HCT116 (cell line): ENCODE data around the gene COL26A1. TPM values are rescaled to one million over a fixed set of nuclear protein-coding genes. Genes with fewer than 3 reads are reported as not detected.

Experiments used
- ATAC-seq: fragments of 200-7000 bp; cut with Tn5 transposase; 2 replicates; pipeline ENCODE4 v1.9.1; 2020; ENCODE audit warnings: mild to moderate bottlenecking, moderate library complexity
- BruUV-seq: library from RNA; stranded (reverse); fragments of 400-500 nt; replicated peaks from 2 replicates; lab custom pipeline; 2021; lab: Mats Ljungman, UMichigan
- CTCF ChIA-PET: fragments of 300-600 bp; sonication (Branson Sonifier 250); formaldehyde crosslinking; loops from one replicate; lab custom pipeline; 2021; ENCODE audit warnings: antibody characterized with exemption; lab: Charles Lee
- POLR2A ChIA-PET: fragments of 300-600, 350-600 bp; sonication (Branson Sonifier 250); formaldehyde crosslinking; loops from one replicate; lab custom pipeline; 2021; ENCODE audit warnings: antibody characterized with exemption; lab: Charles Lee
- RAD21 ChIA-PET, 2 experiments: fragments of 300-600 bp; sonication (Branson Sonifier 250); formaldehyde crosslinking; loops; one replicate each; lab custom pipeline; 2023; ENCODE audit warnings: low total read pairs in 2 of 2; ENCODE audit not compliant: uncharacterized antibody in 2 of 2, unreplicated experiment in 2 of 2, low non-redundant PET in 1 of 2; lab: Charles Lee
- DNase-seq: peaks from one replicate; pipeline ENCODE4 v3.0.0-alpha.2; 2010; ENCODE audit warnings: low read depth, low spot score
- H2AFZ ChIP-seq: fragments of 200-600 bp; shearing (Covaris generic), sonication (generic); 2 replicates; pipeline ENCODE4 v1.6.1; 2017; ENCODE audit warnings: low read depth, mixed run types, mixed read lengths, antibody characterized with exemption, low read length; ENCODE audit not compliant: poor library complexity, severe bottlenecking
- H3K27ac ChIP-seq: 2 replicates; pipeline ENCODE4 v1.5.1; 2012; ENCODE audit warnings: low read depth, low read length
- H3K27me3 ChIP-seq: fragments of 200-600 bp; sonication (generic); 2 replicates; pipeline ENCODE4 v1.6.1; 2016; ENCODE audit warnings: mixed run types, low read length, mixed read lengths; ENCODE audit not compliant: insufficient read depth
- H3K36me3 ChIP-seq, 2 experiments: fragments of 200-500 bp in 1 of 2; fragments of 200-600 bp in 1 of 2; sonication (Bioruptor generic) in 1 of 2; sonication (generic) in 1 of 2; 2 replicates each; pipeline versions ENCODE4 v1.5.1 to v1.6.1; 2014 to 2016; ENCODE audit warnings: low read length in 2 of 2, inconsistent platforms in 1 of 2, mixed read lengths in 1 of 2, mixed run types in 1 of 2; ENCODE audit not compliant: insufficient read depth in 2 of 2, control insufficient read depth in 1 of 2
- H3K4me1 ChIP-seq, 2 experiments: fragments of 200-600 bp in 1 of 2; sonication (generic) in 1 of 2; 2 replicates each; pipeline versions ENCODE4 v1.5.1 to v1.6.1; 2012 to 2017; ENCODE audit warnings: low read length in 2 of 2, inconsistent platforms in 1 of 2, mild to moderate bottlenecking in 1 of 2, mixed read lengths in 1 of 2, mixed run types in 1 of 2, moderate library complexity in 1 of 2; ENCODE audit not compliant: insufficient read depth in 2 of 2, control insufficient read depth in 1 of 2
- H3K4me2 ChIP-seq: fragments of 200-600 bp; sonication (generic); 2 replicates; pipeline ENCODE4 v1.6.1; 2017; ENCODE audit warnings: mixed run types, low read length, mixed read lengths
- H3K4me3 ChIP-seq, 2 experiments: fragments of 200-600 bp in 1 of 2; sonication (generic) in 1 of 2; replicated peaks in 1 of 2; 2 replicates each; pipeline ENCODE4 v1.5.1; 2011 to 2016; ENCODE audit warnings: low read length in 2 of 2, control low read depth in 1 of 2, low read depth in 1 of 2, mild to moderate bottlenecking in 1 of 2, mixed read lengths in 1 of 2, mixed run types in 1 of 2
- H3K79me2 ChIP-seq: fragments of 200-600 bp; sonication (generic); 2 replicates; pipeline ENCODE4 v1.6.1; 2017; ENCODE audit warnings: mild to moderate bottlenecking, mixed run types, low read length, moderate library complexity, mixed read lengths; ENCODE audit not compliant: insufficient read depth
- H3K9ac ChIP-seq: fragments of 200-600 bp; sonication (generic); 2 replicates; pipeline ENCODE4 v1.6.1; 2016; ENCODE audit warnings: low read length, mixed read lengths
- H3K9me2 ChIP-seq: fragments of 200-600 bp; sonication (generic), shearing (Covaris generic); 2 replicates; pipeline ENCODE4 v1.6.1; 2017; ENCODE audit warnings: mixed run types, mild to moderate bottlenecking, moderate library complexity; ENCODE audit not compliant: insufficient read depth
- H3K9me3 ChIP-seq, 2 experiments: fragments of 200-500 bp in 1 of 2; fragments of 200-600 bp in 1 of 2; sonication (Bioruptor generic) in 1 of 2; sonication (generic) in 1 of 2; 2 replicates each; pipeline ENCODE4 v1.6.1; 2014 to 2017; ENCODE audit warnings: low read length in 2 of 2, mixed read lengths in 2 of 2, inconsistent platforms in 1 of 2, low read depth in 1 of 2, mild to moderate bottlenecking in 1 of 2, mixed run types in 1 of 2, moderate library complexity in 1 of 2; ENCODE audit not compliant: control insufficient read depth in 1 of 2, insufficient read depth in 1 of 2
- H4K20me1 ChIP-seq: fragments of 200-600 bp; sonication (generic), shearing (Covaris generic); 2 replicates; pipeline ENCODE4 v1.6.1; 2017; ENCODE audit warnings: mixed run types, mild to moderate bottlenecking, moderate library complexity; ENCODE audit not compliant: insufficient read depth
- CEBPB ChIP-seq: IDR thresholded peaks from 2 replicates; pipeline ENCODE4 v1.6.1; 2012; ENCODE audit warnings: low read depth
- CTCF ChIP-seq, 3 experiments: fragments of 200-600 bp in 1 of 3; sonication (generic) in 1 of 3; IDR thresholded peaks in 2 of 3; conservative IDR thresholded peaks in 1 of 3; 2 replicates each; pipeline ENCODE4 v1.5.1; 2012 to 2017; ENCODE audit warnings: low read depth in 2 of 3, low read length in 2 of 3, antibody characterized with exemption in 1 of 3, borderline replicate concordance in 1 of 3, control low read depth in 1 of 3, mild to moderate bottlenecking in 1 of 3, mixed read lengths in 1 of 3, mixed run types in 1 of 3, moderate library complexity in 1 of 3; ENCODE audit not compliant: insufficient read depth in 1 of 3
- EGR1 ChIP-seq: IDR thresholded peaks from 2 replicates; pipeline ENCODE4 v1.6.1; 2012; ENCODE audit warnings: low read depth
- EZH2 ChIP-seq: fragments of 200-600 bp; sonication (generic); IDR thresholded peaks from 2 replicates; pipeline ENCODE4 v1.6.1; 2017; ENCODE audit warnings: antibody characterized with exemption, mixed run types
- EZH2phosphoT487 ChIP-seq: fragments of 200-600 bp; IDR thresholded peaks from 2 replicates; pipeline ENCODE4 v1.6.1; 2018; ENCODE audit warnings: antibody characterized with exemption, borderline replicate concordance
- FOSL1 ChIP-seq: IDR thresholded peaks from 2 replicates; pipeline ENCODE4 v1.6.1; 2012; ENCODE audit warnings: low read depth
- JUND ChIP-seq: IDR thresholded peaks from 2 replicates; pipeline ENCODE4 v1.6.1; 2012
- POLR2A ChIP-seq: IDR thresholded peaks from 2 replicates; pipeline ENCODE4 v1.7.0; 2011; ENCODE audit warnings: borderline replicate concordance; ENCODE audit not compliant: insufficient read depth, insufficient read length; ENCODE audit errors: extremely low read depth
- POLR2AphosphoS5 ChIP-seq: IDR thresholded peaks from 2 replicates; pipeline ENCODE4 v1.6.1; 2011; ENCODE audit warnings: mild to moderate bottlenecking, low read depth, low read length, moderate library complexity
- SRF ChIP-seq: IDR thresholded peaks from 2 replicates; pipeline ENCODE4 v1.6.1; 2012; ENCODE audit warnings: low read depth
- TCF7L2 ChIP-seq: IDR thresholded peaks from 2 replicates; pipeline ENCODE4 v1.7.0; 2011; ENCODE audit warnings: borderline replicate concordance, inconsistent platforms; ENCODE audit not compliant: insufficient read depth, insufficient read length; ENCODE audit errors: extremely low read depth
- YY1 ChIP-seq: IDR thresholded peaks from 2 replicates; pipeline ENCODE4 v1.6.1; 2011; ENCODE audit warnings: low read length, low read depth, moderate library complexity, mild to moderate bottlenecking; ENCODE audit not compliant: insufficient replicate concordance; ENCODE audit errors: extremely low read depth
- ZBTB33 ChIP-seq: IDR thresholded peaks from 2 replicates; pipeline ENCODE4 v1.6.1; 2011; ENCODE audit warnings: mild to moderate bottlenecking, low read length, moderate library complexity; ENCODE audit not compliant: insufficient replicate concordance; ENCODE audit errors: extremely low read depth
- ZFX ChIP-seq: fragments of 450-650 bp; IDR thresholded peaks from 2 replicates; pipeline ENCODE4 v1.6.1; 2017
- ZNF274 ChIP-seq: fragments of 200-500 bp; sonication (Bioruptor generic); IDR thresholded peaks from 2 replicates; pipeline ENCODE4 v1.6.1; 2014; ENCODE audit warnings: mild to moderate bottlenecking, low read depth, low read length, inconsistent platforms
- intact Hi-C: fragments of 100-400 bp; cut with micrococcal nuclease; formaldehyde crosslinking; loops from 2 replicates; pipeline ENCODE4 v1.10.0; 2022
- total RNA-seq: library from RNA; stranded (reverse); gene quantifications from one replicate; pipeline ENCODE4 v1.2.1, GENCODE V29; 2021; ENCODE audit not compliant: unreplicated experiment
- TF ChIP-seq, protein P1 (sequence below): IDR thresholded peaks from 2 replicates; pipeline ENCODE4 v1.6.1; 2012

Gene COL26A1
- total RNA-seq, 1 experiment from 2014 or later = 0.27 TPM

GRCh38 chr7:101531726-101532357, 169.2 kb downstream of the COL26A1 start:
- CTCF ChIA-PET = no interaction called here

DNA sequence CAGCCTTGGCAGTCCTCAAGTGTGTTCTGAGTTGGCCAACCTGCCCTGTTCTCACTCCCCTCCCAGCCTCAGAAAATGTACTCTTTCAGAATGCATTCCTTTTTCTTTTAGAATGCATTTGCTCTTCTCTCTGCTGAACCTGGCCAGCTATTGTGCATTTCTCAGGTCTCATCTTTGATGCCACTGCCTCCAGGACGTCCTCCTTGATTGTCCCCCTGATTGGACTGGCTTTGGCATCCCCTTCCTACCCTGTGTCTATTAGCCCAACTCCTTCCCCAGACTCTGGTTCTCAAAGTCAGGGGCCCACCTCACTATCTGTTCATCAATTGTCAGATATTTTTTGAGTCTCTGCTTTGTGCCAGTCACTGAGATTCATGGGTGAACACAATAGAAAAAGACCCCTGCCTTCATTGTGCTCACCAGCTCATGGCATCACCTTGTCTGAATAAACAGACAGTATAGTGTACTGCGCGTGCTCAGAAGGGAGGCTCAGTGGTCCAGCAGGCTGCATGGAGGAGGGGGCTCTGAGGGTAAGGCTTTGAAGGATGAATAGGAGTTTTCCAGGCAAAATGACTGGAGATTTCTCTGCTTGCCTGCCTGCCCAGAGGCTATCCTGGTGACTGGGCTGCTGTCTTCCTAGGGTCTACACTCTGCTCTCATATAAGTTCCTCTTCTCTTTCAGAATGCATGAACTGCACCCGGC, 169.9 kb downstream of the COL26A1 start:
- no peaks in the 10 kb centered on the region for H4K20me1 ChIP-seq
- no peak overlapping the region for H3K4me3 ChIP-seq
- H2AFZ ChIP-seq = no peak overlapping the region
- no peaks in the 10 kb centered on the region for H3K27me3 ChIP-seq
- no TSS peak for BruUV-seq
- no peaks in the 10 kb centered on the region for H3K36me3 ChIP-seq
- H3K9me3 ChIP-seq = no peaks in the 10 kb centered on the region
- ATAC-seq = no peak
- DNase-seq = no peak
- H3K79me2 ChIP-seq = no peaks in the 10 kb centered on the region
- POLR2A ChIA-PET = no interaction called here
- H3K4me2 ChIP-seq = no peak overlapping the region
- intact Hi-C loops = no loop called here
- no peak overlapping the region for H3K9ac ChIP-seq
- H3K9me2 ChIP-seq = no peaks in the 10 kb centered on the region
- RAD21 ChIA-PET = no interaction called here
- CTCF ChIA-PET = no interaction called here
- H3K27ac ChIP-seq = no peak overlapping the region
- peaks cover 23 to 24% of the 10 kb centered on the region in 2 experiments for H3K4me1 ChIP-seq
- no peak for TF ChIP-seq POLR2A
- TF ChIP-seq POLR2AphosphoS5 = no peak
- TF ChIP-seq ZNF274 = no peak
- TF ChIP-seq CTCF (IDR thresholded peaks at IDR 0.05 in 2 of 3, conservative IDR thresholded peaks at IDR 0.05 in 1 of 3; ENCODE audit: borderline replicate concordance in 1 of 3, insufficient read depth in 1 of 3, low read depth in 2 of 3, low read length in 2 of 3) = no peak
- no peak for TF ChIP-seq FOSL1
- no peak for TF ChIP-seq EGR1
- no peak for TF ChIP-seq SRF
- no peak for TF ChIP-seq YY1
- TF ChIP-seq JUND = no peak
- no peak for TF ChIP-seq ZBTB33
- TF ChIP-seq, protein P1, sequence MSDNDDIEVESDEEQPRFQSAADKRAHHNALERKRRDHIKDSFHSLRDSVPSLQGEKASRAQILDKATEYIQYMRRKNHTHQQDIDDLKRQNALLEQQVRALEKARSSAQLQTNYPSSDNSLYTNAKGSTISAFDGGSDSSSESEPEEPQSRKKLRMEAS = no peak
- no peak for TF ChIP-seq ZFX
- no peak for TF ChIP-seq EZH2

More at GRCh38 chr7:101531726-101532357, 169.2 kb downstream of the COL26A1 start:
- Histone ChIP-seq H3K4me1 (peaks cover 16 to 17% of the 10 kb centered on the region in 2 experiments), H3K79me2 (no peaks in the 10 kb centered on the region), H4K20me1 (no peaks in the 10 kb centered on the region), H3K9ac (no peak overlapping the region), H3K4me2 (no peak overlapping the region), H3K4me3 (no peak overlapping the region), H3K9me2 (no peaks in the 10 kb centered on the region), H3K27ac (no peak overlapping the region), H3K27me3 (no peaks in the 10 kb centered on the region), H2AFZ (no peak overlapping the region), H3K9me3 (no peaks in the 10 kb centered on the region), H3K36me3 (no peaks in the 10 kb centered on the region)
- RAD21 ChIA-PET = no interaction called here
- intact Hi-C loops = no loop called here
- ATAC-seq (peak; percentile 46; the same call in 1 of the 2 replicates), DNase-seq (no peak)
- no TSS peak for BruUV-seq
- TF ChIP-seq TCF7L2 = no peak
- TF ChIP-seq, protein P1 = no peak
- TF ChIP-seq CEBPB = no peak
- TF ChIP-seq EZH2phosphoT487 = no peak
- POLR2A ChIA-PET = interaction anchor here (0.6 kb wide), 1 partner anchor 224 kb away, joined by 3 read pairs; no protein-coding TSS in a partner anchor
